Endodermal cell (in vitro differentiated cells): Measurements from ENCODE around the gene KHDRBS2. TPM values are rescaled to one million over a fixed set of nuclear protein-coding genes. Genes with fewer than 3 reads are reported as not detected.

Source experiments
- DNase-seq: peaks from one replicate; pipeline ENCODE4 v3.0.0-alpha.2; 2017
- H3K27ac ChIP-seq: 2 replicates; pipeline ENCODE4 v1.5.1; 2013; ENCODE audit warnings: mild to moderate bottlenecking, low read depth, low read length, moderate library complexity
- H3K27me3 ChIP-seq: 2 replicates; pipeline ENCODE4 v1.6.1; 2013; ENCODE audit warnings: mild to moderate bottlenecking, low read length, moderate library complexity; ENCODE audit not compliant: insufficient read depth, control insufficient read depth, poor library complexity, severe bottlenecking
- H3K36me3 ChIP-seq: 2 replicates; pipeline ENCODE4 v1.7.0; 2013; ENCODE audit warnings: mild to moderate bottlenecking, low read length, moderate library complexity; ENCODE audit not compliant: control insufficient read depth, insufficient read depth
- H3K4me1 ChIP-seq: one replicate; pipeline ENCODE4 v1.7.0; 2013; ENCODE audit warnings: low read length; ENCODE audit not compliant: control insufficient read depth, insufficient read depth
- H3K4me3 ChIP-seq: 2 replicates; pipeline ENCODE4 v1.5.1; 2013; ENCODE audit warnings: mild to moderate bottlenecking, low read length, moderate library complexity
- H3K9ac ChIP-seq: 2 replicates; pipeline ENCODE4 v1.6.1; 2013; ENCODE audit warnings: mild to moderate bottlenecking, low read length, moderate library complexity; ENCODE audit not compliant: poor library complexity, severe bottlenecking; ENCODE audit errors: extremely low read depth
- H3K9me3 ChIP-seq: 2 replicates; pipeline ENCODE4 v1.6.1; 2013; ENCODE audit warnings: mild to moderate bottlenecking, low read length, moderate library complexity; ENCODE audit not compliant: control insufficient read depth
- H3K27ac Mint-ChIP-seq: 2 replicates; pipeline ENCODE4 v1.8.0; 2020; ENCODE audit warnings: mixed read lengths
- H3K27me3 Mint-ChIP-seq: 2 replicates; pipeline ENCODE4 v1.8.0; 2021; ENCODE audit warnings: mild to moderate bottlenecking, mixed read lengths; ENCODE audit not compliant: insufficient read depth
- H3K36me3 Mint-ChIP-seq: 2 replicates; pipeline ENCODE4 v1.8.0; 2020; ENCODE audit warnings: low read depth, mixed read lengths
- H3K4me1 Mint-ChIP-seq: 2 replicates; pipeline ENCODE4 v1.8.0; 2020; ENCODE audit warnings: mixed read lengths
- H3K4me3 Mint-ChIP-seq: 2 replicates; pipeline ENCODE4 v1.8.0; 2020; ENCODE audit warnings: mild to moderate bottlenecking, moderate library complexity, mixed read lengths
- H3K9me3 Mint-ChIP-seq: 2 replicates; pipeline ENCODE4 v1.8.0; 2020; ENCODE audit warnings: mild to moderate bottlenecking, mixed read lengths
- CTCF ChIP-seq: fragments of 200-600 bp; sonication (generic); conservative IDR thresholded peaks from 2 replicates; pipeline ENCODE4 v1.5.0; 2021; ENCODE audit warnings: antibody characterized with exemption, mild to moderate bottlenecking
- WGBS, 2 experiments: methylation state at CpG; one replicate each; pipeline versions ENCODE4 v1.1.5 to v1.1.7; 2013; ENCODE audit warnings: missing lambda C conversion rate in 2 of 2, mixed read lengths in 1 of 2; ENCODE audit not compliant: insufficient coverage in 1 of 2, insufficient read length in 1 of 2; 5-methylcytosine and 5-hydroxymethylcytosine counted together
- long read RNA-seq, 4 experiments: library from polyadenylated mRNA in 2 of 4; library from RNA in 1 of 4; library from capped mRNA in 1 of 4; stranded (forward) in 3 of 4; unstranded in 1 of 4; transcript quantifications; one replicate each; pipeline ENCODE4 v2.0.0, GENCODE V29; 2020 to 2021; ENCODE audit warnings: inconsistent platforms in 1 of 4
- polyA plus RNA-seq, 2 experiments: library from polyadenylated mRNA; stranded (reverse); fragments of 50-300 nt; gene quantifications; one replicate each; pipeline ENCODE4 v1.2.3, GENCODE V29; 2013
- total RNA-seq, 2 donors: library from RNA; stranded (reverse); fragmentation: NEBNext Ultra II Directional in 1 of 2; extraction: Animal tissue kit (Norgen Biotek cat#: 25700) in 1 of 2; gene quantifications; 2 replicates in 1 of 2; 3 replicates in 1 of 2; pipeline ENCODE4 v1.2.1, GENCODE V29; 2021

The KHDRBS2 gene
- total RNA-seq: 10 to 100 TPM; 11.4 to 29.0 TPM
- 13.4 TPM for polyA plus RNA-seq (2013, experiment 1 of 2)
- polyA plus RNA-seq (2013, experiment 2 of 2): 13.5 TPM
- long read RNA-seq, experiment 1, partial matches to known transcripts: 9 of 19 reads
- long read RNA-seq, experiment 1, other reads (novel, unspliced or antisense): 10 of 19 reads
- long read RNA-seq, experiment 2, transcript KHDRBS2-201 (9 exons, 2,332 nt): major isoform, 5 of 127 reads
- long read RNA-seq, experiment 2, partial matches to known transcripts: 41 of 127 reads
- long read RNA-seq, experiment 2, other reads (novel, unspliced or antisense): 81 of 127 reads
- long read RNA-seq, experiment 3, transcript KHDRBS2-201 (9 exons, 2,332 nt): major isoform, 14 of 69 reads
- long read RNA-seq, experiment 3, partial matches to known transcripts: 13 of 69 reads
- long read RNA-seq, experiment 3, other reads (novel, unspliced or antisense): 42 of 69 reads
- long read RNA-seq, experiment 4, partial matches to known transcripts: 2 of 50 reads
- long read RNA-seq, experiment 4, other reads (novel, unspliced or antisense): 44 of 50 reads

- H3K27me3 Mint-ChIP-seq: peaks cover 31% of the 10 kb centered on the region
- Histone ChIP-seq H3K4me3 (peak within 1 kb of the TSS; percentile 100), H3K36me3 (no peaks in the 10 kb centered on the region), H3K9ac (peak within 1 kb of the TSS; percentile 64), H3K27me3 (peaks cover 17% of the 10 kb centered on the region), H3K9me3 (no peaks in the 10 kb centered on the region), H3K27ac (no peak within 1 kb of the TSS), H3K4me1 (no peaks in the 10 kb centered on the region)
- H3K9me3 Mint-ChIP-seq: no peaks in the 10 kb centered on the region
- WGBS, 2 experiments: 0 to 1% methylated on average over 29 to 66 of the region's 66 CpGs
- DNase-seq: peak; percentile 99
- no peaks in the 10 kb centered on the region for H3K36me3 Mint-ChIP-seq
- peak within 1 kb of the TSS; percentile 76 for H3K4me3 Mint-ChIP-seq
- TF ChIP-seq CTCF: no peak
- H3K4me1 Mint-ChIP-seq: peaks cover 20% of the 10 kb centered on the region
- peak within 1 kb of the TSS; percentile 67 for H3K27ac Mint-ChIP-seq
Measured at GRCh38 chr6:62285612-62286469, at the start of gene KHDRBS2. TSS of gene KHDRBS2 (minus strand) at chr6:62286225.

GRCh38 chr6:62328607-62329006 is 42.6 kb upstream of the KHDRBS2 start:
- DNase-seq: no peak
- H3K9me3 Mint-ChIP-seq: peaks cover 13% of the 10 kb centered on the region
- no peaks in the 10 kb centered on the region for H3K36me3 Mint-ChIP-seq
- no peak overlapping the region for H3K4me3 ChIP-seq
- H3K36me3 ChIP-seq: no peaks in the 10 kb centered on the region
- no peak overlapping the region for H3K9ac ChIP-seq
- H3K9me3 ChIP-seq: peaks cover 16% of the 10 kb centered on the region
- no peak overlapping the region for H3K4me3 Mint-ChIP-seq
- TF ChIP-seq CTCF: no peak
- 70% methylated on average over 1 of the region's 2 CpGs; no CpG with 5 or more reads in 1 of the 2 experiments for WGBS, 2 experiments
- H3K27me3 ChIP-seq: no peaks in the 10 kb centered on the region
- H3K27me3 Mint-ChIP-seq: no peaks in the 10 kb centered on the region
- H3K4me1 Mint-ChIP-seq: peaks cover 1% of the 10 kb centered on the region
- no peak overlapping the region for H3K27ac ChIP-seq
- no peaks in the 10 kb centered on the region for H3K4me1 ChIP-seq
- no peak overlapping the region for H3K27ac Mint-ChIP-seq

GRCh38 chr6:62324834-62325233 is 38.8 kb upstream of the KHDRBS2 start:
- H3K27me3 Mint-ChIP-seq: no peaks in the 10 kb centered on the region
- WGBS, 2 experiments: 99 to 100% methylated on average over 2 to 4 of the region's 4 CpGs
- Histone ChIP-seq H3K9ac (no peak overlapping the region), H3K27me3 (no peaks in the 10 kb centered on the region), H3K36me3 (no peaks in the 10 kb centered on the region), H3K4me1 (no peaks in the 10 kb centered on the region), H3K4me3 (no peak overlapping the region), H3K27ac (no peak overlapping the region), H3K9me3 (no peaks in the 10 kb centered on the region)
- no peak for DNase-seq
- H3K9me3 Mint-ChIP-seq: no peaks in the 10 kb centered on the region
- H3K36me3 Mint-ChIP-seq: no peaks in the 10 kb centered on the region
- H3K27ac Mint-ChIP-seq: no peak overlapping the region
- H3K4me1 Mint-ChIP-seq: peaks cover 1% of the 10 kb centered on the region
- no peak overlapping the region for H3K4me3 Mint-ChIP-seq
- no peak for TF ChIP-seq CTCF
